Measurements from ENCODE around the gene CIC.

The CIC gene

GRCh38 chr19:42309686-42310085 lies 40.6 kb downstream of the CIC start:
- Mint-ChIP-seq H3K27me3 (peaks cover 43% of the 10 kb centered on the region), H3K27ac (ENCODE audit: low read depth) (no peak overlapping the region), H3K36me3 (ENCODE audit: insufficient read depth) (peaks cover 2% of the 10 kb centered on the region), H3K4me1 (peaks cover 11% of the 10 kb centered on the region), H3K4me3 (no peak overlapping the region), H3K9me3 (no peaks in the 10 kb centered on the region)
- ATAC-seq (replicated peaks; ENCODE audit: extremely low read depth, poor library complexity, severe bottlenecking) (no peak), DNase-seq (ENCODE audit: low spot score in 2 of 2) (no peak)

GRCh38 chr19:42311657-42312056 lies 42.6 kb downstream of the CIC start:
- Mint-ChIP-seq H3K9me3 (no peaks in the 10 kb centered on the region), H3K4me1 (peaks cover 11% of the 10 kb centered on the region), H3K27ac (ENCODE audit: low read depth) (no peak overlapping the region), H3K36me3 (ENCODE audit: insufficient read depth) (peaks cover 2% of the 10 kb centered on the region), H3K27me3 (peaks cover 50% of the 10 kb centered on the region), H3K4me3 (no peak overlapping the region)
- ATAC-seq (replicated peaks; ENCODE audit: extremely low read depth, poor library complexity, severe bottlenecking) = no peak
- no peak for DNase-seq (ENCODE audit: low spot score in 2 of 2)

GRCh38 chr19:42312370-42312769 lies 43.3 kb downstream of the CIC start:
- ATAC-seq (replicated peaks; ENCODE audit: extremely low read depth, poor library complexity, severe bottlenecking) (no peak), DNase-seq (ENCODE audit: low spot score in 2 of 2) (no peak)
- H3K27ac Mint-ChIP-seq (ENCODE audit: low read depth) = no peak overlapping the region
- H3K27me3 Mint-ChIP-seq = peaks cover 50% of the 10 kb centered on the region
- H3K36me3 Mint-ChIP-seq (ENCODE audit: insufficient read depth) = peaks cover 2% of the 10 kb centered on the region
- H3K4me1 Mint-ChIP-seq = peaks cover 17% of the 10 kb centered on the region
- H3K9me3 Mint-ChIP-seq = no peaks in the 10 kb centered on the region
- H3K4me3 Mint-ChIP-seq = peak overlapping the region; percentile 71

- no peaks in the 10 kb centered on the region for H3K9me3 Mint-ChIP-seq
- peak within 1 kb of the TSS; percentile 71 for H3K4me3 Mint-ChIP-seq
- H3K27ac Mint-ChIP-seq (ENCODE audit: low read depth) = no peak within 1 kb of the TSS
- peaks cover 17% of the 10 kb centered on the region for H3K4me1 Mint-ChIP-seq
- peaks cover 2% of the 10 kb centered on the region for H3K36me3 Mint-ChIP-seq (ENCODE audit: insufficient read depth)
- DNase-seq (ENCODE audit: low spot score in 2 of 2) (no peak), ATAC-seq (replicated peaks; ENCODE audit: extremely low read depth, poor library complexity, severe bottlenecking) (peak; percentile 68)
- peaks cover 50% of the 10 kb centered on the region for H3K27me3 Mint-ChIP-seq
Measured at GRCh38 chr19:42313096-42313839, 44.2 kb downstream of the CIC start, which contains the start of gene TMEM145. Gene TMEM145, plus strand, starts transcription at chr19:42313309. Its CDS starts 68 bp downstream, at chr19:42313377.

GRCh38 chr19:42313840-42314755 lies 45.0 kb downstream of the CIC start:
- Mint-ChIP-seq H3K4me3 (peak overlapping the region; percentile 57), H3K9me3 (no peaks in the 10 kb centered on the region), H3K4me1 (peaks cover 17% of the 10 kb centered on the region), H3K27ac (ENCODE audit: low read depth) (no peak overlapping the region), H3K27me3 (peaks cover 50% of the 10 kb centered on the region), H3K36me3 (ENCODE audit: insufficient read depth) (peaks cover 2% of the 10 kb centered on the region)
- no peak for DNase-seq (ENCODE audit: low spot score in 2 of 2)
- ATAC-seq (replicated peaks; ENCODE audit: extremely low read depth, poor library complexity, severe bottlenecking) = no peak

GRCh38 chr19:42315024-42315423 lies 46.0 kb downstream of the CIC start:
- no peak overlapping the region for H3K27ac Mint-ChIP-seq (ENCODE audit: low read depth)
- H3K4me1 Mint-ChIP-seq = peaks cover 17% of the 10 kb centered on the region
- peaks cover 50% of the 10 kb centered on the region for H3K27me3 Mint-ChIP-seq
- no peak overlapping the region for H3K4me3 Mint-ChIP-seq
- H3K36me3 Mint-ChIP-seq (ENCODE audit: insufficient read depth) = peaks cover 2% of the 10 kb centered on the region
- ATAC-seq (replicated peaks; ENCODE audit: extremely low read depth, poor library complexity, severe bottlenecking) (no peak), DNase-seq (ENCODE audit: low spot score in 2 of 2) (no peak)
- no peaks in the 10 kb centered on the region for H3K9me3 Mint-ChIP-seq

- peak overlapping the region; percentile 1 for H3K4me3 Mint-ChIP-seq
- no peaks in the 10 kb centered on the region for H3K9me3 Mint-ChIP-seq
- peaks cover 17% of the 10 kb centered on the region for H3K4me1 Mint-ChIP-seq
- peaks cover 2% of the 10 kb centered on the region for H3K36me3 Mint-ChIP-seq (ENCODE audit: insufficient read depth)
- no peak overlapping the region for H3K27ac Mint-ChIP-seq (ENCODE audit: low read depth)
- DNase-seq (ENCODE audit: low spot score in 2 of 2) = no peak
- ATAC-seq (replicated peaks; ENCODE audit: extremely low read depth, poor library complexity, severe bottlenecking) = no peak
- H3K27me3 Mint-ChIP-seq = peaks cover 39% of the 10 kb centered on the region
Measured at GRCh38 chr19:42316223-42317211, 47.5 kb downstream of the CIC start.

- peaks cover 17% of the 10 kb centered on the region for H3K4me1 Mint-ChIP-seq
- no peak for ATAC-seq (replicated peaks; ENCODE audit: extremely low read depth, poor library complexity, severe bottlenecking)
- H3K27ac Mint-ChIP-seq (ENCODE audit: low read depth) = no peak overlapping the region
- no peak for DNase-seq (ENCODE audit: low spot score in 2 of 2)
- no peaks in the 10 kb centered on the region for H3K9me3 Mint-ChIP-seq
- H3K4me3 Mint-ChIP-seq = no peak overlapping the region
- peaks cover 29% of the 10 kb centered on the region for H3K27me3 Mint-ChIP-seq
- peaks cover 2% of the 10 kb centered on the region for H3K36me3 Mint-ChIP-seq (ENCODE audit: insufficient read depth)
Measured at GRCh38 chr19:42317535-42317934, 48.5 kb downstream of the CIC start.

GRCh38 chr19:42322305-42322704 lies 53.3 kb downstream of the CIC start:
- Mint-ChIP-seq H3K36me3 (ENCODE audit: insufficient read depth) (peaks cover 7% of the 10 kb centered on the region), H3K27me3 (peaks cover 9% of the 10 kb centered on the region), H3K27ac (ENCODE audit: low read depth) (no peak overlapping the region), H3K4me3 (no peak overlapping the region), H3K9me3 (no peaks in the 10 kb centered on the region), H3K4me1 (peaks cover 12% of the 10 kb centered on the region)
- ATAC-seq (replicated peaks; ENCODE audit: extremely low read depth, poor library complexity, severe bottlenecking) (no peak), DNase-seq (ENCODE audit: low spot score in 2 of 2) (no peak)

GRCh38 chr19:42323473-42323851 lies 54.4 kb downstream of the CIC start:
- Mint-ChIP-seq H3K9me3 (no peaks in the 10 kb centered on the region), H3K4me1 (peaks cover 16% of the 10 kb centered on the region), H3K36me3 (ENCODE audit: insufficient read depth) (peaks cover 7% of the 10 kb centered on the region), H3K27me3 (peaks cover 9% of the 10 kb centered on the region), H3K27ac (ENCODE audit: low read depth) (no peak overlapping the region), H3K4me3 (no peak overlapping the region)
- DNase-seq (ENCODE audit: low spot score in 2 of 2) = no peak
- ATAC-seq (replicated peaks; ENCODE audit: extremely low read depth, poor library complexity, severe bottlenecking) = no peak

GRCh38 chr19:42323852-42324654 lies 55.0 kb downstream of the CIC start:
- no peaks in the 10 kb centered on the region for H3K9me3 Mint-ChIP-seq
- ATAC-seq (replicated peaks; ENCODE audit: extremely low read depth, poor library complexity, severe bottlenecking) (no peak), DNase-seq (ENCODE audit: low spot score in 2 of 2) (no peak)
- H3K27ac Mint-ChIP-seq (ENCODE audit: low read depth) = no peak overlapping the region
- H3K4me1 Mint-ChIP-seq = peaks cover 19% of the 10 kb centered on the region
- H3K4me3 Mint-ChIP-seq = peak overlapping the region; percentile 96
- H3K36me3 Mint-ChIP-seq (ENCODE audit: insufficient read depth) = peaks cover 7% of the 10 kb centered on the region
- H3K27me3 Mint-ChIP-seq = peaks cover 9% of the 10 kb centered on the region
